C4-2B (cell line): ENCODE results near the gene SGPL1.

Source experiments
- H3K27ac ChIP-seq: fragments of 450-650 bp; 2 replicates; pipeline ENCODE4 v1.5.1; 2017
- CTCF ChIP-seq: fragments of 450-650 bp; conservative IDR thresholded peaks from 2 replicates; pipeline ENCODE4 v1.5.1; 2017; ENCODE audit warnings: mild to moderate bottlenecking
- ZFX ChIP-seq: fragments of 450-650 bp; IDR thresholded peaks from 2 replicates; pipeline ENCODE4 v1.6.1; 2017

SGPL1 gene

GRCh38 chr10:70773461-70773860 is 42.3 kb upstream of the SGPL1 start:
- TF ChIP-seq CTCF (no peak), ZFX (no peak)

DNA sequence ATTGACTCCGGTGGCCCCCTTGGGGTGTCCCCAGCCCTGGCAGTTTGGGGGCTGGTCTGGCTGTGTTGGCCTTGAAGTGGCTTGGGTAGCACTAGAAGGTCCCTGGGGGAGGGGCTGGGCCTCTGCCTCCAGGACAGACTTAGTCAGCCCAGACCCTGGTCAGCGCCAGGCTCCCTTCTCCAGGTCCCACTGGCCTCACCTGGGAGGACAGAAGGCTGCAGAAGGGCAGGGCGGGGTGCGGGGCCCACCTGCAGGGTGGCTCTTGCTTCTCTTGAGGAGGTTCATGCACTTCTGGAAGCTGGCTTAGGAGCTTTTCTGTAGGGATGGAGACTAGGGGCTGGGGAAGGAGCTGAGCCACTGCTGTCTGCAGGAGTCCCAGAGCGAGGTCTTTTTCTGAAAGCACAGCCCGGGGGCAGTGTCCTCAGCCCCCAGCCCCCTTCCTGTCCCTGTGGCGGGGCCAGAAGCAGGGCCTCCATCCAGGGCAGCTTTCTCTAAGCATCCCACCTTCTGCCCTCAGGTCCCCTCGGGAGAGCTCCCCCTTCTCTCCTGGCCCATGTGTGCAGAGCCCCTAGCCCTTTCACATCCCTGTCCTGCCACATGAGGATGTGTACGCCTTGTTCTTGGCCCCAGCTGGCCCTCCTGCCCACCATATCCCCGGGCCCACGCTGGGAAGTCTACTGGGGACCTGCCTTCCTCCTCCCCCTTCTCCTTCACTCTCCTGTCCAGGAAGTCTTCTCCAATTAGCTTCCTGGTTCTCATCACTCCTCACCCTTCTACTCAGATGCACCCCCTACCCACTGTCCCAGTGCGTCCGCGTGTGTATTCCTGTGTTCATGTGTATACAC is 41.6 kb upstream of the SGPL1 start:
- TF ChIP-seq ZFX (no peak), CTCF (no peak)
- H3K27ac ChIP-seq, result peak overlapping the region; percentile 64

More at GRCh38 chr10:70773461-70773860, 42.3 kb upstream of the SGPL1 start:
- no peak overlapping the region for H3K27ac ChIP-seq

DNA sequence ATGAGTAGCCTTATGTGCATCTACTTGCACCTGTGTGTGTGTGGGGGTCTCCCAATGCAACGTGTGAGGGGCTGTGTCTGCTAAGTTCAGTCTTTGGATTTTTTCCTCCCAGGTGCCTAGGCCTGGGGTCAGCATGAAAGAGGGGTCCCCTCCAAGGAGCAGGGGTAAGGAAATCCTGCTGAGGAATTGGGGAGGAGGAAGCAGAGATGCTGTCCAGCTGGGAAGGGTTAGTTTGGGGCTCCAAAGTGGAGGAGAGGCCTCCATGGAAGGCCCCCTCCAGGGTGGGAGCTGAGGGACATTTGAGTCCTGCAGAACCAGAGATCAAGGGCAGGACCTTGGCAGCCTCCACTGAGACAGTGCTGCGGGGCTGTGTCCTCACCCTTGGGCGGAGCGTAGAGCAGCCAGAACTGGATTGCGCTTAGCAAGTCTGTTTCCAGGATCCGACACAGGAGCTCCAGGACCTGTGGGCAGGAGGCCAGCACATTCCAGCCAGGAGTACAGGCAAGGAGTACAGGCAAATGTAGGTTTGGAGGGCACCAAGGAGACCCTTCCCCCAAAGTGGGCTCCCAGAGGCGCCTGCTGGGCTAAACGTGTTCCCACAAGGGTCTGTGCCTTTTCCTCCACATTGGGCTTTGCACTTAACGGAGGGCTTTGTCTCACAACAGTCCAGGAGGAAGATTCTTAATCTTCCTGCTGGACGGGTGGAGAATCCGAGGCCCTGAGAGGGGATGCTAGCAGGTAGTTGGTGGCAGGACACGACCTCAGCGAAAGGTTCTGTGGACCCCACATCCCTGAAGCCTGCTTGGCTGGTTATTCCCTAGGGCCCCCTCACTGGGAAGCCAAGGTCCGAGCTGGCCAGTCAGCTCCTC is 40.7 kb upstream of the SGPL1 start:
- TF ChIP-seq ZFX (no peak), CTCF (no peak)
- H3K27ac ChIP-seq, result peak overlapping the region; percentile 64

DNA sequence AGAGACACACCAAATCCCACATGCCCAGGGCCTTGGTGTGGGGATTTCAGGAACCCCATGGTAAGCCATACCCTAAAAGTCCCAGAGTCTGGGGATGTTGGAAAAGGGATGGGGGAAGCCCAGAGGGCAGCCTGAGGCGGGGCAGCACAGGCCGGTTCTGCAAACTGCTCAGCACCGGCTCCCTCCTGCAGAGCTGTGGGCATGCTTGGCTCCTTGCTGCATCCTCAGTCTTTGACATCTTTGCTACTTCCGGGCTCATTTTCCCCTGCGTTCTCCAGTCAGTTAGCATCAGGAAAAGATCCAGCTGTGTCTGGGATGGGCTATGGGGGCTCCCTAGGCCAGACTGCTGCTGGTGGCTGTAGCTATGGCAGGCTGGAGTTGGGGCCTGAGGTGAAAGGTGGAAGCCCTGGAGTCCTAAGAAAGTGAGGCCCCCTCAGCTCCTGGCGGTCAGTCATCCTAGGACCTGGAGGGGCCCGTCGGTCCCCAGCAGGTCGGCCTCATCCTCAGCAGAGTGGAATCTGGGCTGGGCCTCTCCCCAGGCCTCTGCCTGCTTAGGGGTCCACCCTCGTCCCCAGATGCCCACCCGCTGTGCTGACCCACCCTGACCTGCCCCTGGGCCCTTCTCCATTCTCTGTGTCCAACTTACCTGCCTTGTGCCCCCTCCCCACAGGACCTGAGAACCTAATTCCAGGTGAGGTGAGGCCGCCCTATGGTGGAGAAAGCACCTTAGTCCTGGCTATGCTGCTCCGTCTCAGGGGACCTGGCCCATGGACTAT is 39.9 kb upstream of the SGPL1 start:
- peak overlapping the region; percentile 64 for H3K27ac ChIP-seq
- TF ChIP-seq CTCF (no peak), ZFX (no peak)

DNA sequence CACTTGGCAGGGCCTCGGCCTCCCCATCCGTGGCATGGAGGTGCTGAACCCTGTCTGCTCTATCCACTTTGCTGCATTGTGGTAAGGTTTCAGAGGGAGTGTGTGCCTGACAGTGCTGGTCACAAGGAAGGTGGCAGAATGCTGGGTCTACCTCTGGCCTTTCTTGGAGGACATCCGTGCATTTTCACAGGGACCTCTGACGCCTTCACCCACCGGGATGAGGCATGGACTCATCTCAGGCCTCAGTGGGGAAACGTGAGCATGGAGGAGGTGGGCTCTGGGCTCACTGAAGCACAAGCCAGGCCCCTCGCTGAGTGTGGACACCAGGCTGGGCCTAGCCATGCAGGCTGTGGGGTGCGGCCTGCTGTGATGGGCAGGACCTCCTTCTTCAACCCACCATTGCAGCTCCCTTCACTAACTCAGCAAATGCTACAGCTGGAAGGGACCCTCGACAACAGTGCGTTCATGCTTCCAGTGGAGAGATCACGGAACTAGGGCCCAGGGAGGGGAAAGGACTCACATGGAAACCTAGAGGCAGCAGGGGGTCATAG is 39.2 kb upstream of the SGPL1 start:
- peak overlapping the region; percentile 64 for H3K27ac ChIP-seq
- no peak for TF ChIP-seq CTCF
- TF ChIP-seq ZFX, result no peak

DNA sequence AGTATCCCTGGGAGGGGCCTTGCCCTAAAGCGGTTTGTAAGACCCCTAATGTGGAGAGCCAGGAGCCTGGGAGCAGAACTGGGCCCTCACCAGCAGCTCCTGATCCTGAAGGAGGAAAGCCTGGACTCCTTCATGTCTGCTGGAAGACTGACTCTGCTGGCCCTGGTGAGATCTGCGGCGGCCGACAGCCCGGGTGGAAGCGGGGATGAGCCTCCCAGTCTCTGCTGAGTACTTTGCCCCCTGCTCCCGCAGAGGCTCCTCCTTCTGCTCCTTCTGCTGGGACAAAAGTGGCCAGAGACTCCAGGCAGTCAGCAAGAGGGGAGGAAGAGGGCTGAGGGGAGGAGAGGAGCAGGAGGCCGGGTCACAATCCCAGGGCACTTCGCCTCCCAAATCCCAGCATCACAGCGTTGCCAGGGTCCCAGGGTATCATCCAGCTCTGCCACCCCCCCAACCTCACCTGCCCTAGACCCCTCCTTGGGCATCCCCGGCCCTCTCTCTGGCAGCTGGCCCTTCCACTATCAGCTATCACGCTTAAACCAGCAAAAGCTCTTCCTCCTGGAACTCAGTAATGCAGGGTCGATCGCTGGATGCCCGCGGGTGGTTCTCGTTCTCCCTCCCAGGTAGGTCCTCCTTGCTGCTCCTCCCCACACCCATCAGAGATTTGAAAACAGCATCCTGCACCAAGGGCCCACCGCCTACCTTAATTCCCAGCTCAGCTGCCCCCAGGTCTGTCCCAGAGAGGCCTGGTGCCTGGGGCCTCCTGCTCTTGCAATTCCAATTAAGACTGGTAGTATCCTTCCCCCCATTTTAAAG is 38.5 kb upstream of the SGPL1 start:
- H3K27ac ChIP-seq, result no peak overlapping the region
- TF ChIP-seq ZFX (no peak), CTCF (no peak)
